Liver (tissue), 9 donors: ENCODE results near the gene PPFIA4. TPM values are rescaled to one million over a fixed set of nuclear protein-coding genes. Genes with fewer than 3 reads are reported as not detected.

Experiments used
- DNase-seq: peaks from one replicate; pipeline ENCODE4 v3.0.0-alpha.2; 2017; ENCODE audit warnings: low spot score
- H3K27ac ChIP-seq, 2 donors: one replicate each; pipeline ENCODE4 v1.7.0; 2013; ENCODE audit warnings: inconsistent platforms in 2 of 2, low read length in 2 of 2, control low read depth in 1 of 2, low read depth in 1 of 2, mild to moderate bottlenecking in 1 of 2
- H3K27me3 ChIP-seq, 4 donors: one replicate each; pipeline versions ENCODE4 v1.6.1 to v1.7.0; 2013; ENCODE audit warnings: low read length in 3 of 4, inconsistent platforms in 1 of 4, mild to moderate bottlenecking in 1 of 4, moderate library complexity in 1 of 4; ENCODE audit not compliant: control insufficient read depth in 4 of 4, insufficient read depth in 4 of 4
- H3K36me3 ChIP-seq, 4 donors: one replicate each; pipeline versions ENCODE4 v1.6.1 to v1.7.0; 2013; ENCODE audit warnings: low read length in 3 of 4, mild to moderate bottlenecking in 3 of 4, low read depth in 1 of 4, moderate library complexity in 1 of 4; ENCODE audit not compliant: control insufficient read depth in 4 of 4, insufficient read depth in 3 of 4
- H3K4me1 ChIP-seq, 4 donors: one replicate each; pipeline versions ENCODE4 v1.6.1 to v1.7.0; 2013; ENCODE audit warnings: low read length in 3 of 4, mild to moderate bottlenecking in 3 of 4, moderate library complexity in 1 of 4; ENCODE audit not compliant: control insufficient read depth in 4 of 4, insufficient read depth in 4 of 4
- H3K4me3 ChIP-seq, 3 donors: one replicate each; pipeline versions ENCODE4 v1.6.1 to v1.7.0; 2013; ENCODE audit warnings: low read length in 3 of 3, control low read depth in 1 of 3, low read depth in 1 of 3, mild to moderate bottlenecking in 1 of 3
- H3K9ac ChIP-seq, 2 donors: one replicate each; pipeline ENCODE4 v1.7.0; 2013; ENCODE audit warnings: low read length in 2 of 2, mild to moderate bottlenecking in 2 of 2, moderate library complexity in 2 of 2, control low read depth in 1 of 2, low read depth in 1 of 2
- H3K9me3 ChIP-seq, 4 donors: one replicate each; pipeline versions ENCODE4 v1.6.1 to v1.7.0; 2013; ENCODE audit warnings: low read length in 3 of 4; ENCODE audit not compliant: control insufficient read depth in 4 of 4
- ATF3 ChIP-seq: IDR thresholded peaks from 2 replicates; pipeline ENCODE4 v1.6.1; 2016; ENCODE audit warnings: antibody characterized with exemption
- CTCF ChIP-seq: fragments of 150-350 bp; IDR thresholded peaks from 2 replicates; pipeline ENCODE4 v1.5.1; 2017; ENCODE audit warnings: improper control_type of control experiment, low read depth, low read length; ENCODE audit not compliant: missing input control
- EGR1 ChIP-seq, 2 donors: IDR thresholded peaks; 2 replicates each; pipeline ENCODE4 v1.6.1; 2016 to 2018; ENCODE audit warnings: antibody characterized with exemption in 2 of 2, low read depth in 2 of 2
- FOXA1 ChIP-seq: IDR thresholded peaks from 2 replicates; pipeline ENCODE4 v1.6.1; 2016; ENCODE audit warnings: antibody characterized with exemption
- FOXA2 ChIP-seq: IDR thresholded peaks from 2 replicates; pipeline ENCODE4 v1.6.1; 2016; ENCODE audit warnings: antibody characterized with exemption
- GABPA ChIP-seq, 2 donors: IDR thresholded peaks in 1 of 2; conservative IDR thresholded peaks in 1 of 2; 2 replicates each; pipeline ENCODE4 v1.6.1; 2016; ENCODE audit warnings: antibody characterized with exemption in 2 of 2, mild to moderate bottlenecking in 1 of 2, moderate library complexity in 1 of 2
- HNF4A ChIP-seq, 2 donors: conservative IDR thresholded peaks; 2 replicates each; pipeline ENCODE4 v1.6.1; 2016; ENCODE audit warnings: antibody characterized with exemption in 2 of 2, mild to moderate bottlenecking in 2 of 2
- HNF4G ChIP-seq: IDR thresholded peaks from 2 replicates; pipeline ENCODE4 v1.6.1; 2016; ENCODE audit warnings: antibody characterized with exemption
- JUND ChIP-seq, 2 donors: IDR thresholded peaks; 2 replicates each; pipeline ENCODE4 v1.6.1; 2016; ENCODE audit warnings: antibody characterized with exemption in 2 of 2
- MAX ChIP-seq: IDR thresholded peaks from 2 replicates; pipeline ENCODE4 v1.6.1; 2016; ENCODE audit warnings: antibody characterized with exemption
- NR2F2 ChIP-seq: IDR thresholded peaks from 2 replicates; pipeline ENCODE4 v1.6.1; 2016; ENCODE audit warnings: antibody characterized with exemption
- RAD21 ChIP-seq, 2 donors: IDR thresholded peaks; 2 replicates each; pipeline ENCODE4 v1.6.1; 2016; ENCODE audit warnings: antibody characterized with exemption in 2 of 2, mild to moderate bottlenecking in 2 of 2
- REST ChIP-seq: IDR thresholded peaks from 2 replicates; pipeline ENCODE4 v1.6.1; 2016; ENCODE audit warnings: antibody characterized with exemption, mild to moderate bottlenecking
- RXRA ChIP-seq, 2 donors: IDR thresholded peaks; 2 replicates each; pipeline ENCODE4 v1.6.1; 2017 to 2018; ENCODE audit warnings: antibody characterized with exemption in 2 of 2, mild to moderate bottlenecking in 1 of 2
- SP1 ChIP-seq: IDR thresholded peaks from 2 replicates; pipeline ENCODE4 v1.6.1; 2018; ENCODE audit warnings: antibody characterized with exemption, mild to moderate bottlenecking
- TAF1 ChIP-seq: conservative IDR thresholded peaks from 2 replicates; pipeline ENCODE4 v1.6.1; 2016; ENCODE audit warnings: antibody characterized with exemption, mild to moderate bottlenecking
- YY1 ChIP-seq: IDR thresholded peaks from 2 replicates; pipeline ENCODE4 v1.6.1; 2016; ENCODE audit warnings: antibody characterized with exemption, mild to moderate bottlenecking
- ZBTB33 ChIP-seq: IDR thresholded peaks from 2 replicates; pipeline ENCODE4 v1.6.1; 2016; ENCODE audit warnings: antibody characterized with exemption
- WGBS: extraction: QIAGEN DNeasy Blood & Tissue Kit; methylation state at CpG from one replicate; pipeline ENCODE4 v1.1.7; 2013; 5-methylcytosine and 5-hydroxymethylcytosine counted together
- polyA plus RNA-seq, 2 donors: library from polyadenylated mRNA; stranded (reverse) in 1 of 2; unstranded in 1 of 2; fragments of 200-250 nt in 1 of 2; fragments of >200 nt in 1 of 2; fragmentation: Nextera tagmentation in 1 of 2; extraction: Ambion mirVana in 1 of 2; gene quantifications; one replicate each; pipeline versions ENCODE4 v1.2.1 to v1.2.3, GENCODE V29; 2013 to 2015
- total RNA-seq, 2 donors: library from RNA; depleted of rRNA; stranded (reverse); fragments of >200 nt; gene quantifications; one replicate each; pipeline ENCODE4 v1.2.3, GENCODE V29; 2014
- donor health status: healthy.
- donor health status: healthy.
- donor health status: healthy.
- donor health status: healthy.
- donor health status: healthy.

The PPFIA4 gene
- total and polyA plus RNA-seq, 4 donors: 0.07 to 0.33 (median 0.15) TPM

- Histone ChIP-seq H3K9ac (no peak overlapping the region), H3K36me3 (no peaks in the 10 kb centered on the region), H3K4me1 (peaks cover 0 to 8% (median 2%) of the 10 kb centered on the region in 4 donors), H3K27ac (no peak overlapping the region), H3K4me3 (no peak overlapping the region), H3K9me3 (no peaks in the 10 kb centered on the region), H3K27me3 (peaks cover 0 to 6% (median 0%) of the 10 kb centered on the region in 4 donors)
- no peak for DNase-seq
- TF ChIP-seq NR2F2: no peak
- TF ChIP-seq RXRA (IDR thresholded peaks at IDR 0.05): no peak
- no peak for TF ChIP-seq ATF3
- no peak for TF ChIP-seq CTCF
- TF ChIP-seq RAD21 (IDR thresholded peaks at IDR 0.05): no peak
- TF ChIP-seq HNF4G: no peak
- TF ChIP-seq FOXA2: no peak
- TF ChIP-seq EGR1 (IDR thresholded peaks at IDR 0.05; ENCODE audit: low read depth in 2 of 2): no peak
- TF ChIP-seq JUND (IDR thresholded peaks at IDR 0.05): no peak
- no peak for TF ChIP-seq REST
- TF ChIP-seq ZBTB33: no peak
- no peak for TF ChIP-seq TAF1
- no peak for TF ChIP-seq GABPA (IDR thresholded peaks at IDR 0.05 in 1 of 2, conservative IDR thresholded peaks at IDR 0.05 in 1 of 2)
- no peak for TF ChIP-seq SP1
- no peak for TF ChIP-seq MAX
- TF ChIP-seq FOXA1: no peak
- WGBS: 94% methylated on average over 2 of the region's 2 CpGs
These were observed 51.7 kb downstream of the PPFIA4 start for GRCh38 chr1:203077956-203078355.

- WGBS: 73% methylated on average over 3 of the region's 3 CpGs
- Histone ChIP-seq H3K9ac (no peak overlapping the region), H3K4me1 (peaks cover 0 to 8% (median 2%) of the 10 kb centered on the region in 4 donors), H3K4me3 (no peak overlapping the region), H3K27me3 (peaks cover 0 to 6% (median 0%) of the 10 kb centered on the region in 4 donors), H3K9me3 (no peaks in the 10 kb centered on the region), H3K27ac (no peak overlapping the region), H3K36me3 (no peaks in the 10 kb centered on the region)
- no peak for DNase-seq
- TF ChIP-seq RXRA (IDR thresholded peaks at IDR 0.05) (no peak), SP1 (no peak), MAX (no peak), HNF4A (conservative IDR thresholded peaks at IDR 0.05) (no peak), TAF1 (no peak), HNF4G (no peak), YY1 (no peak), CTCF (no peak), JUND (IDR thresholded peaks at IDR 0.05) (no peak), EGR1 (IDR thresholded peaks at IDR 0.05; ENCODE audit: low read depth in 2 of 2) (no peak), FOXA1 (no peak), NR2F2 (no peak), FOXA2 (no peak), GABPA (IDR thresholded peaks at IDR 0.05 in 1 of 2, conservative IDR thresholded peaks at IDR 0.05 in 1 of 2) (no peak)
These were observed 52.2 kb downstream of the PPFIA4 start for GRCh38 chr1:203078478-203078877.
